ENCODE data around the gene CARMIL1. TPM values are rescaled to one million over a fixed set of nuclear protein-coding genes. Genes with fewer than 3 reads are reported as not detected.

Gene CARMIL1
- total RNA-seq, 1 donor from 2014 or later, result 0.20 TPM

GRCh38 chr6:25472306-25472705, 193.1 kb downstream of the CARMIL1 start:
- no peak for DNase-seq (ENCODE audit: low read depth in 2 of 2)

GRCh38 chr6:25472906-25473305, 193.7 kb downstream of the CARMIL1 start:
- no peak for DNase-seq (ENCODE audit: low read depth in 2 of 2)

GRCh38 chr6:25473447-25473846, 194.3 kb downstream of the CARMIL1 start:
- DNase-seq (ENCODE audit: low read depth in 2 of 2), result no peak

GRCh38 chr6:25476126-25476525, 197.0 kb downstream of the CARMIL1 start:
- no peak for DNase-seq (ENCODE audit: low read depth in 2 of 2)

- DNase-seq (ENCODE audit: low read depth in 2 of 2), result no peak
Measured at GRCh38 chr6:25477006-25477590, 197.9 kb downstream of the CARMIL1 start.

- no peak for DNase-seq (ENCODE audit: low read depth in 2 of 2)
Measured at GRCh38 chr6:25478973-25479372, 199.8 kb downstream of the CARMIL1 start.

GRCh38 chr6:25481267-25481666, 202.1 kb downstream of the CARMIL1 start:
- no peak for DNase-seq (ENCODE audit: low read depth in 2 of 2)

GRCh38 chr6:25482996-25483395, 203.8 kb downstream of the CARMIL1 start:
- no peak for DNase-seq (ENCODE audit: low read depth in 2 of 2)

GRCh38 chr6:25483943-25484342, 204.8 kb downstream of the CARMIL1 start:
- DNase-seq (ENCODE audit: low read depth in 2 of 2), result no peak

- no peak for DNase-seq (ENCODE audit: low read depth in 2 of 2)
Measured at GRCh38 chr6:25484900-25485299, 205.7 kb downstream of the CARMIL1 start.

- DNase-seq (ENCODE audit: low read depth in 2 of 2), result peak; percentile 3
Measured at GRCh38 chr6:25485821-25486534, 206.8 kb downstream of the CARMIL1 start.

- no peak for DNase-seq (ENCODE audit: low read depth in 2 of 2)
Measured at GRCh38 chr6:25486550-25486949, 207.4 kb downstream of the CARMIL1 start.

GRCh38 chr6:25487012-25487411, 207.8 kb downstream of the CARMIL1 start:
- DNase-seq (ENCODE audit: low read depth in 2 of 2), result no peak

GRCh38 chr6:25488156-25488555, 209.0 kb downstream of the CARMIL1 start:
- no peak for DNase-seq (ENCODE audit: low read depth in 2 of 2)

GRCh38 chr6:25489399-25489798, 210.2 kb downstream of the CARMIL1 start:
- DNase-seq (ENCODE audit: low read depth in 2 of 2), result no peak

GRCh38 chr6:25490018-25490801, 211.0 kb downstream of the CARMIL1 start:
- peak; percentile 63 to 72 for DNase-seq (ENCODE audit: low read depth in 2 of 2)

- DNase-seq (ENCODE audit: low read depth in 2 of 2), result no peak
Measured at GRCh38 chr6:25492951-25493350, 213.8 kb downstream of the CARMIL1 start.

- DNase-seq (ENCODE audit: low read depth in 2 of 2), result no peak
Measured at GRCh38 chr6:25494469-25494868, 215.3 kb downstream of the CARMIL1 start.

GRCh38 chr6:25497383-25498040, 218.3 kb downstream of the CARMIL1 start:
- DNase-seq (ENCODE audit: low read depth in 2 of 2), result no peak

GRCh38 chr6:25498505-25498904, 219.3 kb downstream of the CARMIL1 start:
- DNase-seq (ENCODE audit: low read depth in 2 of 2), result no peak

GRCh38 chr6:25499615-25500235, 220.6 kb downstream of the CARMIL1 start:
- no peak for DNase-seq (ENCODE audit: low read depth in 2 of 2)

GRCh38 chr6:25503686-25504085, 224.5 kb downstream of the CARMIL1 start:
- no peak for DNase-seq (ENCODE audit: low read depth in 2 of 2)
